Measurements from ENCODE around the gene CDKN2D. TPM values are rescaled to one million over a fixed set of nuclear protein-coding genes. Genes with fewer than 3 reads are reported as not detected.
A peak's percentile ranks its signal among the peaks of the same experiment; 100 is the strongest.

Gene CDKN2D
- total and polyA plus RNA-seq, 2 of the 13 experiments (the other 11 are each of a cell fraction or from before 2014, with no cell fraction given): 5.4 to 8.6 TPM

- ATAC-seq (peak; percentile 9; the same call in 1 of the 3 replicates), DNase-seq (ENCODE audit: low spot score) (no peak), FAIRE-seq (no peak)
- Histone ChIP-seq H3K4me1 (ENCODE audit: insufficient read depth, low read length) (no peaks in the 10 kb centered on the region), H3K9me3 (ENCODE audit: low read length) (no peaks in the 10 kb centered on the region), H2AFZ (ENCODE audit: low read length) (no peak overlapping the region), H4K20me1 (ENCODE audit: insufficient read depth, low read length) (no peaks in the 10 kb centered on the region), H3K79me2 (ENCODE audit: insufficient read depth, low read length) (no peaks in the 10 kb centered on the region), H3K36me3 (replicated peaks in 1 of 2; ENCODE audit: control insufficient read depth in 1 of 2, insufficient read depth in 2 of 2, low read length in 2 of 2) (peaks cover 15 to 71% of the 10 kb centered on the region in 2 experiments), H3K4me3 (replicated peaks in 1 of 3; ENCODE audit: insufficient read depth in 1 of 3, low read depth in 2 of 3, low read length in 3 of 3) (no peak overlapping the region), H3K27me3 (ENCODE audit: control insufficient read depth in 1 of 2, insufficient read depth in 2 of 2, low read length in 2 of 2) (no peaks in the 10 kb centered on the region), H3K27ac (ENCODE audit: extremely low read length, insufficient read depth, low read length) (no peak overlapping the region), H3K4me2 (ENCODE audit: low read depth, low read length) (no peak overlapping the region), H3K9ac (ENCODE audit: insufficient read depth, low read depth, low read length) (no peak overlapping the region)
- BruUV-seq (replicated peaks): TSS peak; percentile 81
- POLR2A ChIA-PET: interaction anchor here (1.1 to 1.9 kb wide), 5 partner anchors 10 to 49 kb away, joined by 3 to 4 read pairs (median 4); no protein-coding TSS in a partner anchor
- CTCF ChIA-PET (ENCODE audit: low intra/inter-chr PET ratio, low total read pairs): no interaction called here
- WGBS (ENCODE audit: low lambda C conversion rate): 95% methylated on average over 11 of the region's 13 CpGs
- in situ Hi-C loops (cut with HindIII; ENCODE audit: extremely low pct_ligation_motif_present, low pct_unique_long_range_greater_than_20kb) (no loop called here), intact Hi-C loops (cut with micrococcal nuclease; ENCODE audit: unreplicated experiment) (no loop called here)
- TF ChIP-seq ZNF138 (CRISPR knock-in tag; IDR thresholded peaks at IDR 0.05; ENCODE audit: low read depth) (no peak), ZC3H13 (CRISPR knock-in tag; IDR thresholded peaks at IDR 0.05) (0 out of 2 replicates have a peak, but pooled peaks have one; percentile 48), ZGPAT (CRISPR knock-in tag; IDR thresholded peaks at IDR 0.05) (no peak), CREB1 (IDR thresholded peaks at IDR 0.05) (no peak), CREB1 (CRISPR knock-in tag; IDR thresholded peaks at IDR 0.05) (no peak), ZFP82 (CRISPR knock-in tag; IDR thresholded peaks at IDR 0.05; ENCODE audit: borderline replicate concordance) (no peak), TIGD3 (CRISPR knock-in tag; IDR thresholded peaks at IDR 0.05; ENCODE audit: borderline replicate concordance) (no peak), HES4 (CRISPR knock-in tag; IDR thresholded peaks at IDR 0.05; ENCODE audit: borderline replicate concordance) (no peak), PCBP2 (optimal IDR thresholded peaks at IDR 0.05; ENCODE audit: low read depth, low read length, poor library complexity, severe bottlenecking) (no peak), TGIF2 (CRISPR knock-in tag; IDR thresholded peaks at IDR 0.05) (no peak), ZMYM3 (CRISPR knock-in tag; IDR thresholded peaks at IDR 0.05) (0 out of 2 replicates have a peak, but pooled peaks have one; percentile 11), E2F5 (CRISPR knock-in tag; conservative IDR thresholded peaks at IDR 0.05) (no peak), HNF4A (CRISPR knock-in tag; IDR thresholded peaks at IDR 0.05) (no peak), ZBTB26 (CRISPR knock-in tag; IDR thresholded peaks at IDR 0.05; ENCODE audit: borderline replicate concordance) (no peak), ZEB1 (IDR thresholded peaks at IDR 0.05; ENCODE audit: insufficient replicate concordance, low read depth) (no peak), MED8 (CRISPR knock-in tag; IDR thresholded peaks at IDR 0.05; ENCODE audit: insufficient replicate concordance) (no peak), ZUFSP (CRISPR knock-in tag; IDR thresholded peaks at IDR 0.05; ENCODE audit: borderline replicate concordance) (no peak), ARNT2 (CRISPR knock-in tag; IDR thresholded peaks at IDR 0.05; ENCODE audit: low read depth) (no peak)
These were observed 15.6 kb downstream of the CDKN2D start for GRCh38 chr19:10553087-10553667.

Measured in HepG2 (cell line).